COLO668 (cell line): Measurements from ENCODE around the gene PIP5K1B.
"Not testable (repeated sequence)": the region's sequence is repeated elsewhere in the genome, so short reads cannot be mapped to it uniquely, and the experiment has no call there.

Experiments used
- DNase-seq: peaks from one replicate; lab custom pipeline; 2025; ENCODE audit not compliant: unreplicated experiment; lab: John Stamatoyannopoulos, UW

Gene PIP5K1B

GRCh38 chr9:68704814-68705530 lies at the start of gene PIP5K1B:
Gene PIP5K1B, plus strand, starts transcription at chr9:68705240. Its CDS starts 117,375 bp downstream, at chr9:68822615.
- peak; percentile 93 for DNase-seq

- DNase-seq, result no peak
Observed at GRCh38 chr9:68664036-68664435, 41.0 kb upstream of the PIP5K1B start.

GRCh38 chr9:68668127-68668526 lies 36.9 kb upstream of the PIP5K1B start:
- DNase-seq, result no peak

GRCh38 chr9:68669218-68669617 lies 35.8 kb upstream of the PIP5K1B start:
- no peak for DNase-seq

GRCh38 chr9:68672215-68672614 lies 32.8 kb upstream of the PIP5K1B start:
- DNase-seq, result no peak

GRCh38 chr9:68672625-68673024 lies 32.4 kb upstream of the PIP5K1B start:
- DNase-seq, result no peak

- DNase-seq, result no peak
Observed at GRCh38 chr9:68678430-68678829, 26.6 kb upstream of the PIP5K1B start.

GRCh38 chr9:68683433-68683832 lies 21.6 kb upstream of the PIP5K1B start:
- DNase-seq, result no peak

- no peak for DNase-seq
Observed at GRCh38 chr9:68685213-68685612, 19.8 kb upstream of the PIP5K1B start.

GRCh38 chr9:68685770-68686169 lies 19.3 kb upstream of the PIP5K1B start:
- DNase-seq, result peak; percentile 8

- no peak for DNase-seq
Observed at GRCh38 chr9:68690088-68690487, 15.0 kb upstream of the PIP5K1B start.

GRCh38 chr9:68692519-68692918 lies 12.5 kb upstream of the PIP5K1B start:
- no peak for DNase-seq

GRCh38 chr9:68694125-68694524 lies 10.9 kb upstream of the PIP5K1B start:
- no peak for DNase-seq

GRCh38 chr9:68697851-68698250 lies 7.2 kb upstream of the PIP5K1B start:
- DNase-seq, result no peak

- DNase-seq, result no peak
Observed at GRCh38 chr9:68698943-68699509, 6.0 kb upstream of the PIP5K1B start.

GRCh38 chr9:68699625-68700024 lies 5.4 kb upstream of the PIP5K1B start:
- DNase-seq, result not testable (repeated sequence)

- no peak for DNase-seq
Observed at GRCh38 chr9:68702493-68702892, 2.5 kb upstream of the PIP5K1B start.

GRCh38 chr9:68703672-68704071 lies 1.4 kb upstream of the PIP5K1B start:
- DNase-seq, result no peak

- no peak for DNase-seq
Observed at GRCh38 chr9:68704498-68704813, 584 bp upstream of the PIP5K1B start.

- peak; percentile 55 for DNase-seq
Observed at GRCh38 chr9:68705531-68706362, 707 bp downstream of the PIP5K1B start.

GRCh38 chr9:68706363-68707201 lies 1.5 kb downstream of the PIP5K1B start:
- no peak for DNase-seq
